ENCODE data around the gene PLCB4. TPM values are rescaled to one million over a fixed set of nuclear protein-coding genes. Genes with fewer than 3 reads are reported as not detected.
A peak's percentile ranks its signal among the peaks of the same experiment; 100 is the strongest.

The PLCB4 gene
- total and polyA plus RNA-seq, 2 donors (not counting 1 experiment from before 2014, with no cell fraction given) = 7.3 to 13.7 TPM

DNA sequence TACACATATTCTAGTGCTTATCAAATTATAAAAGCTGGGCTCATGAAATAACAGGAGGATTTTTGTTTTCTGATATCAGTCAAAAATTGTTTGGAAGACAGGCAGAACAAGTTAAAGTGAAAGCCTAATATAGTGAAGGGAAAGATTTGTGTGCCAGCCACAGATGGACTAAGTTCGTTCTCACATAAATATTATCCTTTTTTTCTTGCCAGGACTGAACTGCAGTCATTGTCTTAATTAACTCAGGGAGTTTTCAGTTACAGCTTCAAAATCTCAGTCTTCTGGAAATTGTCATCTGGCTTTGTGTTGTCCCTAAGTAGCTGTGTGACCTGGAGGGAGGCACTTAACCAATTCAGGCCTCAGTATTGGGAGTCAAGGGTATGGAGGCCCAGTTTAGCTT is 40.7 kb downstream of the PLCB4 start:
- DNase-seq (ENCODE audit: low read depth in 2 of 2) = no peak
- H3K36me3 ChIP-seq (ENCODE audit: control insufficient read depth, insufficient read depth, low read length) = no peaks in the 10 kb centered on the region
- no peak overlapping the region for H3K9ac ChIP-seq (ENCODE audit: insufficient read depth, low read length)
- H3K4me1 ChIP-seq (ENCODE audit: control insufficient read depth, extremely low read depth, insufficient read depth, low read length) = no peaks in the 10 kb centered on the region
- TF ChIP-seq, protein P1, sequence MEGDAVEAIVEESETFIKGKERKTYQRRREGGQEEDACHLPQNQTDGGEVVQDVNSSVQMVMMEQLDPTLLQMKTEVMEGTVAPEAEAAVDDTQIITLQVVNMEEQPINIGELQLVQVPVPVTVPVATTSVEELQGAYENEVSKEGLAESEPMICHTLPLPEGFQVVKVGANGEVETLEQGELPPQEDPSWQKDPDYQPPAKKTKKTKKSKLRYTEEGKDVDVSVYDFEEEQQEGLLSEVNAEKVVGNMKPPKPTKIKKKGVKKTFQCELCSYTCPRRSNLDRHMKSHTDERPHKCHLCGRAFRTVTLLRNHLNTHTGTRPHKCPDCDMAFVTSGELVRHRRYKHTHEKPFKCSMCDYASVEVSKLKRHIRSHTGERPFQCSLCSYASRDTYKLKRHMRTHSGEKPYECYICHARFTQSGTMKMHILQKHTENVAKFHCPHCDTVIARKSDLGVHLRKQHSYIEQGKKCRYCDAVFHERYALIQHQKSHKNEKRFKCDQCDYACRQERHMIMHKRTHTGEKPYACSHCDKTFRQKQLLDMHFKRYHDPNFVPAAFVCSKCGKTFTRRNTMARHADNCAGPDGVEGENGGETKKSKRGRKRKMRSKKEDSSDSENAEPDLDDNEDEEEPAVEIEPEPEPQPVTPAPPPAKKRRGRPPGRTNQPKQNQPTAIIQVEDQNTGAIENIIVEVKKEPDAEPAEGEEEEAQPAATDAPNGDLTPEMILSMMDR (conservative IDR thresholded peaks at IDR 0.05 in 1 of 2, IDR thresholded peaks at IDR 0.05 in 1 of 2; ENCODE audit: low read depth in 1 of 2, low read length in 2 of 2) = no peak
- no peak for TF ChIP-seq EZH2 (IDR thresholded peaks at IDR 0.05; ENCODE audit: low read length, missing control alignments)
- H4K20me1 ChIP-seq (ENCODE audit: control insufficient read depth, extremely low read depth, insufficient read depth, low read length) = no peaks in the 10 kb centered on the region
- H3K27ac ChIP-seq (ENCODE audit: insufficient read depth, low read length) = no peak overlapping the region
- no peak overlapping the region for H2AFZ ChIP-seq (ENCODE audit: low read length)
- H3K79me2 ChIP-seq (ENCODE audit: control insufficient read depth, insufficient read depth, low read length) = no peaks in the 10 kb centered on the region
- H3K9me3 ChIP-seq (ENCODE audit: control insufficient read depth, insufficient read depth, low read depth, low read length) = no peaks in the 10 kb centered on the region
- no peaks in the 10 kb centered on the region for H3K27me3 ChIP-seq (ENCODE audit: control insufficient read depth, insufficient read depth, low read length)
- H3K4me2 ChIP-seq (ENCODE audit: extremely low read depth, insufficient read depth, low read length) = no peak overlapping the region
- H3K4me3 ChIP-seq (replicated peaks in 1 of 4; ENCODE audit: control extremely low read depth in 1 of 4, insufficient read depth in 1 of 4, low read depth in 3 of 4, low read length in 4 of 4) = no peak overlapping the region

DNA sequence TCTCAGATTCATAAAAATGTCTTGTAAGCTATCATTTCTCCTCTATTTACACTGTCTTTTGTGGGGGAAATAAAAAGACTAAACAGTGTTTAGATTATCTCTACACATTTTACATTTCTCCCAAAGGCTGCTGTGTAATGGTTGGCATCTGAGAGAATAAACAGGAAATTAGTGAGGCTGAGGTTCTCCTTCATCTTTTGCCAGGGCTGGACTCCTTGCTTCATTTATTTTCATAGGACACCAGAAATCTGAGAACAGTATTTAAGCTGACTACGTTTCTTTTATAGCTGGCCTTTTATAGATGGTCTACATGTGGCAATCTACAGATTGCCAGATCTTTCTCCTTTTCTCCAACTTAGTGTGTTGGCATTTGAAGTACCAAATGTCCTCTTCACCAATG is 41.5 kb downstream of the PLCB4 start:
- Histone ChIP-seq H3K79me2 (ENCODE audit: control insufficient read depth, insufficient read depth, low read length) (no peaks in the 10 kb centered on the region), H3K27ac (ENCODE audit: insufficient read depth, low read length) (no peak overlapping the region), H3K9me3 (ENCODE audit: control insufficient read depth, insufficient read depth, low read depth, low read length) (no peaks in the 10 kb centered on the region), H4K20me1 (ENCODE audit: control insufficient read depth, extremely low read depth, insufficient read depth, low read length) (no peaks in the 10 kb centered on the region), H3K4me2 (ENCODE audit: extremely low read depth, insufficient read depth, low read length) (no peak overlapping the region), H3K4me3 (replicated peaks in 1 of 4; ENCODE audit: control extremely low read depth in 1 of 4, insufficient read depth in 1 of 4, low read depth in 3 of 4, low read length in 4 of 4) (no peak overlapping the region), H3K27me3 (ENCODE audit: control insufficient read depth, insufficient read depth, low read length) (no peaks in the 10 kb centered on the region), H3K4me1 (ENCODE audit: control insufficient read depth, extremely low read depth, insufficient read depth, low read length) (no peaks in the 10 kb centered on the region), H2AFZ (ENCODE audit: low read length) (no peak overlapping the region), H3K36me3 (ENCODE audit: control insufficient read depth, insufficient read depth, low read length) (no peaks in the 10 kb centered on the region), H3K9ac (ENCODE audit: insufficient read depth, low read length) (no peak overlapping the region)
- no peak for TF ChIP-seq EZH2 (IDR thresholded peaks at IDR 0.05; ENCODE audit: low read length, missing control alignments)
- TF ChIP-seq, protein P1 (conservative IDR thresholded peaks at IDR 0.05 in 1 of 2, IDR thresholded peaks at IDR 0.05 in 1 of 2; ENCODE audit: low read depth in 1 of 2, low read length in 2 of 2) = no peak
- DNase-seq (ENCODE audit: low read depth in 2 of 2) = peak; percentile 43 to 59

DNA sequence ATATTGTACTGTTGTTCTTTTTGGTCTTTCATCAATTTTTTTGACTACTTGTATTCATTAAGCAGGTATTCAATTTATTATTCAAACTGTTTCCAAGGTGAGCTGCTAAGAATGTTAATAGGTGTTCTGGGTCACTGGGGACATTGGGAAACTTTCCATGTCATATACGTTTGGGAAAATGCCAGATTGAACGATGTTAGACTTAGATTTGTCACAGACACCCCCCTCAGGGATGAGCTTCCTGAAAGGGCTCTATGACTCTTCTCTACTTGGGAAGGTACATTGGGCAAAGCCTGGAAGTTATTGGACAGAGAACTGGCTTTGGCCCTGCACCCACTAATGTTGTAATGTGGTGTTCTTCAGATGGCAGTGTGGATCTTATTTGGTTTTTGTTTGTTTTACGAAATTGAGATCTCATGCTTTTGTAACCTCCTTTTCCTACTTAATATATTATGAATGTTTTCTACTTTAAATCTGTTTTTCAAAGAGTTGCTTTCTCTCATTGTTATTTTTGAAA is 42.1 kb downstream of the PLCB4 start:
- Histone ChIP-seq H3K36me3 (ENCODE audit: control insufficient read depth, insufficient read depth, low read length) (no peaks in the 10 kb centered on the region), H3K4me1 (ENCODE audit: control insufficient read depth, extremely low read depth, insufficient read depth, low read length) (no peaks in the 10 kb centered on the region), H3K27ac (ENCODE audit: insufficient read depth, low read length) (no peak overlapping the region), H3K4me3 (replicated peaks in 1 of 4; ENCODE audit: control extremely low read depth in 1 of 4, insufficient read depth in 1 of 4, low read depth in 3 of 4, low read length in 4 of 4) (no peak overlapping the region), H3K4me2 (ENCODE audit: extremely low read depth, insufficient read depth, low read length) (no peak overlapping the region), H3K79me2 (ENCODE audit: control insufficient read depth, insufficient read depth, low read length) (no peaks in the 10 kb centered on the region), H3K9ac (ENCODE audit: insufficient read depth, low read length) (no peak overlapping the region), H3K9me3 (ENCODE audit: control insufficient read depth, insufficient read depth, low read depth, low read length) (no peaks in the 10 kb centered on the region), H2AFZ (ENCODE audit: low read length) (no peak overlapping the region), H3K27me3 (ENCODE audit: control insufficient read depth, insufficient read depth, low read length) (no peaks in the 10 kb centered on the region), H4K20me1 (ENCODE audit: control insufficient read depth, extremely low read depth, insufficient read depth, low read length) (no peaks in the 10 kb centered on the region)
- DNase-seq (ENCODE audit: low read depth in 2 of 2) = no peak
- no peak for TF ChIP-seq EZH2 (IDR thresholded peaks at IDR 0.05; ENCODE audit: low read length, missing control alignments)
- TF ChIP-seq, protein P1 (conservative IDR thresholded peaks at IDR 0.05 in 1 of 2, IDR thresholded peaks at IDR 0.05 in 1 of 2; ENCODE audit: low read depth in 1 of 2, low read length in 2 of 2) = no peak

Data from fibroblast of lung (primary cell).